DND-41 (cell line): ENCODE results near the gene FHIT.

ENCODE experiments used
- CTCF ChIP-seq: IDR thresholded peaks from 2 replicates; pipeline ENCODE4 v1.5.1; 2012; ENCODE audit warnings: borderline replicate concordance, low read length, moderate library complexity, mild to moderate bottlenecking; ENCODE audit not compliant: poor library complexity, severe bottlenecking; ENCODE audit errors: extremely low read depth
- EZH2 ChIP-seq: IDR thresholded peaks from 3 replicates; pipeline ENCODE4 v1.6.1; 2012; ENCODE audit warnings: borderline replicate concordance, low read depth, mild to moderate bottlenecking, moderate library complexity, low read length, inconsistent platforms; ENCODE audit not compliant: severe bottlenecking

GRCh38 chr3:60055765-60056164 is 1195.5 kb downstream of the FHIT start:
- no peak for TF ChIP-seq EZH2
- TF ChIP-seq CTCF, result no peak
